ENCODE results near the gene OFD1.

DNA sequence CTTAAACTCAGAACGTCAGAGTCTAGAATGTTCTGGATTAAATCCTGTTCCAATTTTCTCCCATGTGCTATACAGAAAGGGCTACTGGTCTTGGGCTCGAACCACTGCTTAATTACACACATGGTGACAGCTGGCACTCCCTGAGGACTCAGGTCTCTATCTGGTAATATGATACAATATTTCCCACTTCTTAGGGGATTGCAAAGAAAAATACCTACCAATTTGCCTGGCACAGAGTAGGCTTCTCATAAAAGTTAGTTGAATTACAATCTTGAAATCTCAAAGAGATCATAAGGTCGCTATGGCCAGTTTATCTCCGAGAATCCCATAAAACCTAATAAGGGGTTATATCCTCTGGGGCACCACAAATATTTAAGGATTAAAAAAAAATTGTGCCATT is 73.7 kb downstream of the OFD1 start:
- no peak for TF ChIP-seq CTCF (IDR thresholded peaks at IDR 0.05)
- no peak for TF ChIP-seq RNF2 (IDR thresholded peaks at IDR 0.05; ENCODE audit: borderline replicate concordance, low read depth)
- TF ChIP-seq CHD2 (IDR thresholded peaks at IDR 0.05; ENCODE audit: low read length, partially characterized antibody) = no peak
- TF ChIP-seq POLR2A (IDR thresholded peaks at IDR 0.05; ENCODE audit: low read length) = no peak
- TF ChIP-seq, protein P1, sequence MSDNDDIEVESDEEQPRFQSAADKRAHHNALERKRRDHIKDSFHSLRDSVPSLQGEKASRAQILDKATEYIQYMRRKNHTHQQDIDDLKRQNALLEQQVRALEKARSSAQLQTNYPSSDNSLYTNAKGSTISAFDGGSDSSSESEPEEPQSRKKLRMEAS (IDR thresholded peaks at IDR 0.05) = no peak
- no peak for TF ChIP-seq RARB (CRISPR knock-in tag; IDR thresholded peaks at IDR 0.05)
- no peak for TF ChIP-seq SREBF2 (IDR thresholded peaks at IDR 0.05)
- TF ChIP-seq, protein P2, sequence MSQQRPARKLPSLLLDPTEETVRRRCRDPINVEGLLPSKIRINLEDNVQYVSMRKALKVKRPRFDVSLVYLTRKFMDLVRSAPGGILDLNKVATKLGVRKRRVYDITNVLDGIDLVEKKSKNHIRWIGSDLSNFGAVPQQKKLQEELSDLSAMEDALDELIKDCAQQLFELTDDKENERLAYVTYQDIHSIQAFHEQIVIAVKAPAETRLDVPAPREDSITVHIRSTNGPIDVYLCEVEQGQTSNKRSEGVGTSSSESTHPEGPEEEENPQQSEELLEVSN (IDR thresholded peaks at IDR 0.05; ENCODE audit: borderline replicate concordance, low read depth) = no peak
- no peak for TF ChIP-seq CBX8 (IDR thresholded peaks at IDR 0.05)
- no peak for TF ChIP-seq EP300 (IDR thresholded peaks at IDR 0.05)

Data from A549 (cell line).